OCI-LY7 (cell line): ENCODE measurements around the gene IL17RA.

ENCODE experiments used
- EZH2phosphoT487 ChIP-seq: fragments of 200-600 bp; sonication (generic); IDR thresholded peaks from 2 replicates; pipeline ENCODE4 v1.6.1; 2018; ENCODE audit warnings: low read depth, borderline replicate concordance, mild to moderate bottlenecking, mixed run types, antibody characterized with exemption, low read length, moderate library complexity, mixed read lengths
- TF ChIP-seq, protein P1 (sequence below): fragments of 200-600 bp; sonication (generic); conservative IDR thresholded peaks from 2 replicates; pipeline ENCODE4 v1.5.1; 2014; ENCODE audit warnings: mild to moderate bottlenecking, antibody characterized with exemption, low read length, moderate library complexity, mixed read lengths

DNA sequence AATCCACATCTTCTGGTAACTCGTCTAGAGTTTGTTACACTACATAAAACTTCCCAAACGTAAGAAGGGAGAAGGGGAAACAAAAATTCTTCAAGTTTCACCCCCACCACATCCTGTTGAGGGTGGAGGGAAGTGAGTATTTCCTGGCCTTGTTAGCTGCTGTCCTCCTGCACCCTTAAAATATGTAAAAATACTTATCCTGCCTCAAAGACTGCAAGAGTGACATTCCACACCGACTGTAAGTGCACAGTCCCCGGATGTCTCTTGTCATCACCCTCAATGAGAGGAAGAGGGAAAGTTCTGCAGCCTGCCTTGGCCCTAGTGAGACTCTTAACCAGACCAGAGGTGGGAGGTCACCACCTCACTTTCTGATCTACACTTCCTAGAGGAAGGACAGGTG is 33.1 kb downstream of the IL17RA start:
- TF ChIP-seq, protein P1, sequence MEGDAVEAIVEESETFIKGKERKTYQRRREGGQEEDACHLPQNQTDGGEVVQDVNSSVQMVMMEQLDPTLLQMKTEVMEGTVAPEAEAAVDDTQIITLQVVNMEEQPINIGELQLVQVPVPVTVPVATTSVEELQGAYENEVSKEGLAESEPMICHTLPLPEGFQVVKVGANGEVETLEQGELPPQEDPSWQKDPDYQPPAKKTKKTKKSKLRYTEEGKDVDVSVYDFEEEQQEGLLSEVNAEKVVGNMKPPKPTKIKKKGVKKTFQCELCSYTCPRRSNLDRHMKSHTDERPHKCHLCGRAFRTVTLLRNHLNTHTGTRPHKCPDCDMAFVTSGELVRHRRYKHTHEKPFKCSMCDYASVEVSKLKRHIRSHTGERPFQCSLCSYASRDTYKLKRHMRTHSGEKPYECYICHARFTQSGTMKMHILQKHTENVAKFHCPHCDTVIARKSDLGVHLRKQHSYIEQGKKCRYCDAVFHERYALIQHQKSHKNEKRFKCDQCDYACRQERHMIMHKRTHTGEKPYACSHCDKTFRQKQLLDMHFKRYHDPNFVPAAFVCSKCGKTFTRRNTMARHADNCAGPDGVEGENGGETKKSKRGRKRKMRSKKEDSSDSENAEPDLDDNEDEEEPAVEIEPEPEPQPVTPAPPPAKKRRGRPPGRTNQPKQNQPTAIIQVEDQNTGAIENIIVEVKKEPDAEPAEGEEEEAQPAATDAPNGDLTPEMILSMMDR: no peak
- no peak for TF ChIP-seq EZH2phosphoT487
